Astrocyte of the cerebellum (primary cell): Measurements from ENCODE around the gene PDE4D.

Experiments used
- DNase-seq: peaks from one replicate; pipeline ENCODE4 v3.0.0-alpha.2; 2011; ENCODE audit warnings: low read depth
- H3K4me3 ChIP-seq: 2 replicates; pipeline ENCODE4 v1.5.1; 2011; ENCODE audit warnings: mild to moderate bottlenecking, low read depth, low read length, moderate library complexity
- CTCF ChIP-seq: IDR thresholded peaks from 2 replicates; pipeline ENCODE4 v1.5.1; 2012; ENCODE audit warnings: low read length, low read depth, moderate library complexity, mild to moderate bottlenecking; ENCODE audit errors: missing control alignments
- in situ Hi-C: cut with HindIII; loops from 2 replicates; pipeline ENCODE4 v1.10.0; 2017; ENCODE audit warnings: low sequenced_read_pairs

Gene PDE4D

GRCh38 chr5:58933891-58934628 is 959.5 kb downstream of the PDE4D start:
- H3K4me3 ChIP-seq = no peak overlapping the region
- no peak for TF ChIP-seq CTCF
- in situ Hi-C loops = no loop called here
- no peak for DNase-seq

GRCh38 chr5:58932057-58932612 is 961.4 kb downstream of the PDE4D start:
- no peak for DNase-seq
- in situ Hi-C loops = no loop called here
- TF ChIP-seq CTCF = no peak
- H3K4me3 ChIP-seq = no peak overlapping the region

DNA sequence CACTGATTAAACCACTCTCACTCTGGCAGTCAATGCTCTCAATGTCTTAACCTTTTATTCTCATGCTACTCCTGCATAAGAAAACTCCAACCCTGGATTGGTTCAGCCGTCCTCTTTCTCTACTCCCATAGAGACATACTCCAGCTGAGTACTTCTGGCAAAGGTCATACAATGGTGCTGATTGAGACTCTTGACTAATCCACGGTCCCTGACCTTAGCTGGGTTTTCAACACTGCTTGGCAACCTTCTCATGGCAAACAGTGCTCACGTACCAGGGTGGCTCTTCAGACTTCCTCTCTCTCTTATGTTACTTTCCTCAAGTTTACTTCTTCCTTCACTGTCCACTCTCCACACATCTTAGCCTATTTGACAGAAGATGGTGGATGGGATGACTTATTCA is 963.0 kb downstream of the PDE4D start:
- no peak overlapping the region for H3K4me3 ChIP-seq
- DNase-seq = no peak
- no peak for TF ChIP-seq CTCF
- in situ Hi-C loops = no loop called here

GRCh38 chr5:58929726-58930125 is 963.8 kb downstream of the PDE4D start:
- in situ Hi-C loops = no loop called here
- no peak overlapping the region for H3K4me3 ChIP-seq
- TF ChIP-seq CTCF = no peak
- no peak for DNase-seq

- in situ Hi-C loops = no loop called here
- no peak for DNase-seq
- no peak overlapping the region for H3K4me3 ChIP-seq
- TF ChIP-seq CTCF = no peak
These were observed 965.6 kb downstream of the PDE4D start for GRCh38 chr5:58927938-58928337.

GRCh38 chr5:58927181-58927580 is 966.3 kb downstream of the PDE4D start:
- no peak for DNase-seq
- H3K4me3 ChIP-seq = no peak overlapping the region
- in situ Hi-C loops = no loop called here
- TF ChIP-seq CTCF = no peak
